GM12878 (cell line): ENCODE measurements around the gene SERPINI1. TPM values are rescaled to one million over a fixed set of nuclear protein-coding genes. Genes with fewer than 3 reads are reported as not detected.

Experiments
- ATAC-seq: fragments of 200-7000 bp; cut with Tn5 transposase; 3 replicates; pipeline ENCODE4 v1.9.1; 2020; ENCODE audit warnings: mild to moderate bottlenecking, moderate library complexity
- BruUV-seq: library from RNA; stranded (reverse); fragments of 400-500 nt; replicated peaks from 2 replicates; lab custom pipeline; 2021; lab: Mats Ljungman, UMichigan
- CTCF ChIA-PET: fragments of 300-600 bp; sonication (Branson Sonifier 250); formaldehyde crosslinking; extraction: SDS; loops from one replicate; lab custom pipeline; 2021; ENCODE audit warnings: inconsistent platforms; lab: Yijun Ruan, JAX
- POLR2A ChIA-PET: fragments of 350-600 bp; formaldehyde crosslinking; extraction: SDS; loops from one replicate; lab custom pipeline; 2021; ENCODE audit warnings: inconsistent platforms; lab: Charles Lee
- RAD21 ChIA-PET: fragments of 300-600 bp; sonication (Branson Sonifier 250); formaldehyde crosslinking; loops from one replicate; lab custom pipeline; 2023; ENCODE audit warnings: antibody characterized with exemption; ENCODE audit not compliant: unreplicated experiment; lab: Charles Lee
- SMC1A ChIA-PET: fragments of 300-600 bp; sonication (Branson Sonifier 250); formaldehyde crosslinking; loops from one replicate; lab custom pipeline; 2023; ENCODE audit not compliant: unreplicated experiment, uncharacterized antibody; lab: Charles Lee
- DNase-seq: peaks from one replicate; pipeline ENCODE4 v3.0.0-alpha.2; 2011; ENCODE audit warnings: low read depth, low spot score
- FAIRE-seq: peaks from 3 replicates; lab custom pipeline; 2011; peaks lifted over from hg19 to GRCh38; lab: Jason Lieb, UNC
- H2AFZ ChIP-seq: 2 replicates; pipeline ENCODE4 v1.6.0; 2011; ENCODE audit warnings: low read depth, low read length, control low read depth; ENCODE audit not compliant: control insufficient read depth
- H3K27ac ChIP-seq: 2 replicates; pipeline ENCODE4 v1.5.1; 2011; ENCODE audit warnings: control low read depth; ENCODE audit not compliant: control insufficient read depth, insufficient read depth
- H3K27me3 ChIP-seq, 2 experiments: replicated peaks in 1 of 2; 2 replicates each; pipeline versions ENCODE4 v1.6.0 to v1.6.1; 2011; ENCODE audit warnings: low read length in 1 of 2; ENCODE audit not compliant: control insufficient read depth in 2 of 2, insufficient read depth in 2 of 2
- H3K36me3 ChIP-seq, 2 experiments: 2 replicates each; pipeline ENCODE4 v1.5.1; 2011; ENCODE audit warnings: low read length in 1 of 2; ENCODE audit not compliant: control insufficient read depth in 2 of 2, insufficient read depth in 2 of 2
- H3K4me1 ChIP-seq: 2 replicates; pipeline ENCODE4 v1.6.1; 2011; ENCODE audit warnings: mild to moderate bottlenecking, low read length, moderate library complexity, mixed read lengths; ENCODE audit not compliant: control insufficient read depth, insufficient read depth
- H3K4me2 ChIP-seq: 2 replicates; pipeline ENCODE4 v1.6.0; 2011; ENCODE audit warnings: control low read depth; ENCODE audit not compliant: control insufficient read depth, insufficient read depth
- H3K4me3 ChIP-seq: fragments of 200-600 bp; sonication (generic); 2 replicates; pipeline ENCODE4 v1.5.1; 2016
- H3K79me2 ChIP-seq: 2 replicates; pipeline ENCODE4 v1.6.0; 2011; ENCODE audit warnings: low read length; ENCODE audit not compliant: control insufficient read depth, insufficient read depth
- H3K9ac ChIP-seq: 2 replicates; pipeline ENCODE4 v1.8.0; 2011; ENCODE audit warnings: low read length, control low read depth, mixed read lengths; ENCODE audit not compliant: control insufficient read depth, insufficient read depth
- H3K9me3 ChIP-seq: replicated peaks from 3 replicates; pipeline ENCODE4 v1.5.1; 2011; ENCODE audit warnings: mild to moderate bottlenecking, low read length; ENCODE audit not compliant: control insufficient read depth, insufficient read depth
- H4K20me1 ChIP-seq: 2 replicates; pipeline ENCODE4 v1.6.0; 2011; ENCODE audit not compliant: control insufficient read depth, insufficient read depth
- CBX3 ChIP-seq: fragments of 200-600 bp; sonication (generic); IDR thresholded peaks from 2 replicates; pipeline ENCODE4 v1.6.1; 2016; ENCODE audit warnings: low read depth, borderline replicate concordance
- GATAD2B ChIP-seq: fragments of 450-650 bp; conservative IDR thresholded peaks from 2 replicates; pipeline ENCODE4 v1.6.1; 2017; ENCODE audit warnings: low read depth, mild to moderate bottlenecking, moderate library complexity
- JUND ChIP-seq: IDR thresholded peaks from 2 replicates; pipeline ENCODE4 v1.6.1; 2012; ENCODE audit warnings: low read depth, mild to moderate bottlenecking, low read length, improper control_type of control experiment, moderate library complexity
- NFXL1 ChIP-seq: fragments of 450-650 bp; IDR thresholded peaks from 2 replicates; pipeline ENCODE4 v1.6.1; 2017; ENCODE audit warnings: antibody characterized with exemption, mild to moderate bottlenecking, borderline replicate concordance
- POLR2AphosphoS5 ChIP-seq: IDR thresholded peaks from 2 replicates; pipeline ENCODE4 v1.6.1; 2011; ENCODE audit warnings: mild to moderate bottlenecking, low read length, inconsistent platforms
- RB1 ChIP-seq: fragments of 450-650 bp; formaldehyde crosslinking; IDR thresholded peaks from 2 replicates; pipeline ENCODE4 v1.6.1; 2017; ENCODE audit warnings: mild to moderate bottlenecking, borderline replicate concordance
- SMARCA5 ChIP-seq: fragments of 450-650 bp; IDR thresholded peaks from 2 replicates; pipeline ENCODE4 v1.6.1; 2017; ENCODE audit warnings: mild to moderate bottlenecking
- STAT3 ChIP-seq: IDR thresholded peaks from 2 replicates; pipeline ENCODE4 v1.6.1; 2011; ENCODE audit warnings: low read depth, low read length, improper control_type of control experiment
- WGBS: methylation state at CpG from one replicate; pipeline ENCODE4 v1.1.6; 2016; ENCODE audit warnings: low lambda C conversion rate; ENCODE audit not compliant: insufficient replicate concordance, insufficient coverage; ENCODE audit errors: missing lambda C conversion rate; 5-methylcytosine and 5-hydroxymethylcytosine counted together
- in situ Hi-C: fragments of 300-500 bp; cut with MboI; formaldehyde crosslinking; loops from 9 replicates; pipeline ENCODE4 v1.14.3; 2018; ENCODE audit warnings: mixed read lengths
- intact Hi-C: fragments of 100-400 bp; cut with micrococcal nuclease; formaldehyde crosslinking; loops from one replicate; pipeline ENCODE4 v1.14.2; 2022; ENCODE audit not compliant: unreplicated experiment
- polyA plus RNA-seq, 11 experiments: library from polyadenylated mRNA; depleted of rRNA in 4 of 11; unstranded in 6 of 11; stranded (reverse) in 5 of 11; fragments of >200 nt; fragmentation: Nextera tagmentation in 4 of 11; fragmentation: Illumina TruSeq in 1 of 11; extraction: Ambion mirVana in 4 of 11; extraction: Trizol in 1 of 11; gene quantifications; 1 replicate in 1 of 11; 2 replicates in 10 of 11; pipeline versions ENCODE4 v1.2.1 to v1.2.3, GENCODE V29; 2011 to 2016; ENCODE audit warnings: inconsistent platforms in 2 of 11, missing spikeins in 2 of 11, low read depth in 1 of 11
- total RNA-seq, 4 experiments: library from RNA; depleted of rRNA in 3 of 4; stranded (reverse); fragments of >200 nt in 3 of 4; fragmentation: Illumina TruSeq in 1 of 4; extraction: Trizol in 1 of 4; gene quantifications; 2 replicates each; pipeline versions ENCODE4 v1.2.1 to v1.2.3, GENCODE V29; 2013 to 2021
- TF ChIP-seq, protein P1 (sequence below): fragments of 450-650 bp; formaldehyde crosslinking; IDR thresholded peaks from 2 replicates; pipeline ENCODE4 v1.5.0; 2022; ENCODE audit warnings: mild to moderate bottlenecking, missing genetic modification characterization
- TF ChIP-seq, protein P2 (sequence below): fragments of 450-650 bp; formaldehyde crosslinking; IDR thresholded peaks from 2 replicates; pipeline ENCODE4 v1.4.0; 2022; ENCODE audit warnings: mild to moderate bottlenecking, moderate library complexity
- TF ChIP-seq, protein P3 (sequence below): IDR thresholded peaks from 2 replicates; pipeline ENCODE4 v1.6.1; 2011; ENCODE audit warnings: borderline replicate concordance, low read depth, mild to moderate bottlenecking, moderate library complexity, low read length; ENCODE audit not compliant: insufficient read depth, poor library complexity, severe bottlenecking
- TF ChIP-seq, protein P4 (sequence below): fragments of 450-650 bp; IDR thresholded peaks from 2 replicates; pipeline ENCODE4 v1.6.1; 2017; ENCODE audit warnings: antibody characterized with exemption, mild to moderate bottlenecking, moderate library complexity

SERPINI1 gene
- total and polyA plus RNA-seq, 10 of the 15 experiments (the other 5 are each of a cell fraction or from before 2014, with no cell fraction given), result 1.5 to 7.6 (median 3.6) TPM

DNA sequence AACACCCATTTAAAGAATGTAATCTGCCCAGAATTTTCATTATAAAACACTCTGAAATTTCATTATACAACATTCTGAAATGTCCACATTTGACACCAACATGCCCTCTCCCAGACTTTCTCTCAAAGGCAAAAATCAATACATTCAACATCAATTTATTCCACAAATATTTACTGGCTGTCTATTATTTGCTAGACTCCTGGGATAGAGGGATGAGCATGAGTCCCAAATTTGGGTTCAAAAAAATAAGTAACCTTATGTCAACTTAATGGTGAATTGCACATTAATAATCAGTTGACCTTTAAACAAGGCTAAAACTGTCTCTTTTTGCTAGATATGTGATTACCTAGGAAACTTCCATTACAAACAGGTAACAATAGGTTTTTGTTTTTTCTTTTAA lies 109.0 kb downstream of the SERPINI1 start (continued):
- TF ChIP-seq, protein P1, sequence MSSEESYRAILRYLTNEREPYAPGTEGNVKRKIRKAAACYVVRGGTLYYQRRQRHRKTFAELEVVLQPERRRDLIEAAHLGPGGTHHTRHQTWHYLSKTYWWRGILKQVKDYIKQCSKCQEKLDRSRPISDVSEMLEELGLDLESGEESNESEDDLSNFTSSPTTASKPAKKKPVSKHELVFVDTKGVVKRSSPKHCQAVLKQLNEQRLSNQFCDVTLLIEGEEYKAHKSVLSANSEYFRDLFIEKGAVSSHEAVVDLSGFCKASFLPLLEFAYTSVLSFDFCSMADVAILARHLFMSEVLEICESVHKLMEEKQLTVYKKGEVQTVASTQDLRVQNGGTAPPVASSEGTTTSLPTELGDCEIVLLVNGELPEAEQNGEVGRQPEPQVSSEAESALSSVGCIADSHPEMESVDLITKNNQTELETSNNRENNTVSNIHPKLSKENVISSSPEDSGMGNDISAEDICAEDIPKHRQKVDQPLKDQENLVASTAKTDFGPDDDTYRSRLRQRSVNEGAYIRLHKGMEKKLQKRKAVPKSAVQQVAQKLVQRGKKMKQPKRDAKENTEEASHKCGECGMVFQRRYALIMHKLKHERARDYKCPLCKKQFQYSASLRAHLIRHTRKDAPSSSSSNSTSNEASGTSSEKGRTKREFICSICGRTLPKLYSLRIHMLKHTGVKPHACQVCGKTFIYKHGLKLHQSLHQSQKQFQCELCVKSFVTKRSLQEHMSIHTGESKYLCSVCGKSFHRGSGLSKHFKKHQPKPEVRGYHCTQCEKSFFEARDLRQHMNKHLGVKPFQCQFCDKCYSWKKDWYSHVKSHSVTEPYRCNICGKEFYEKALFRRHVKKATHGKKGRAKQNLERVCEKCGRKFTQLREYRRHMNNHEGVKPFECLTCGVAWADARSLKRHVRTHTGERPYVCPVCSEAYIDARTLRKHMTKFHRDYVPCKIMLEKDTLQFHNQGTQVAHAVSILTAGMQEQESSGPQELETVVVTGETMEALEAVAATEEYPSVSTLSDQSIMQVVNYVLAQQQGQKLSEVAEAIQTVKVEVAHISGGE (CRISPR knock-in tag), result no peak
- TF ChIP-seq, all 136 proteins: peak for 0

DNA sequence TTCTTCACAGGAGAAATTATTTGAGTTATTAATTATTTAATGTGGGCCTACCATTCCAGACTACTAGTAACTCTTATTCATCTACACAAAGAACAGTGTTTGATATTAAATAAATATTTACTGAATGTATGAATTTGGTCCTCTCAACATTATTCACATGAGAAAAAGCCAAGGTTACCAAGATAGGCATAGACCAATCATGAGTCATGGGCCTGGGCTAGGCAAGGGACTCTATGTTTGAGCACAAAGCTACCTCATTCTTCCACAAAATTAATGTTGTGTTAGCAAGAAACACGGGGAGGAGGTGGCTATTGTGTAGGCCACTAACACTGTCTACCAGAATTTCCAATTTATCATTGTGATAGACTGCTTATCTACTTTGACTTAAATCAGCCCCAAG lies 115.7 kb downstream of the SERPINI1 start:
- Histone ChIP-seq H3K79me2 (no peaks in the 10 kb centered on the region), H3K27ac (no peak overlapping the region), H3K9ac (no peak overlapping the region), H3K4me3 (no peak overlapping the region), H3K27me3 (no peaks in the 10 kb centered on the region; a peak in 1 of 4 replicates), H3K36me3 (no peaks in the 10 kb centered on the region), H4K20me1 (no peaks in the 10 kb centered on the region), H3K9me3 (no peaks in the 10 kb centered on the region), H2AFZ (no peak overlapping the region), H3K4me1 (no peaks in the 10 kb centered on the region), H3K4me2 (no peak overlapping the region)
- ChIA-PET RAD21 (no interaction called here), SMC1A (no interaction called here), POLR2A (no interaction called here), CTCF (interaction anchor here (1.3 to 1.9 kb wide), 2 partner anchors 31 to 475 kb away, joined by 3 to 7 read pairs; no protein-coding TSS in a partner anchor)
- ATAC-seq (no peak), DNase-seq (no peak), FAIRE-seq (no peak)
- 0% methylated on average over 1 of the region's 1 CpG for WGBS
- in situ Hi-C loops, result no loop called here
- intact Hi-C loops, result no loop called here
- BruUV-seq, result no TSS peak
- TF ChIP-seq CBX3 (no peak), JUND (no peak), SMARCA5 (no peak), STAT3 (no peak), POLR2AphosphoS5 (no peak), NFXL1 (no peak), RB1 (no peak), GATAD2B (no peak)
- TF ChIP-seq, protein P2, sequence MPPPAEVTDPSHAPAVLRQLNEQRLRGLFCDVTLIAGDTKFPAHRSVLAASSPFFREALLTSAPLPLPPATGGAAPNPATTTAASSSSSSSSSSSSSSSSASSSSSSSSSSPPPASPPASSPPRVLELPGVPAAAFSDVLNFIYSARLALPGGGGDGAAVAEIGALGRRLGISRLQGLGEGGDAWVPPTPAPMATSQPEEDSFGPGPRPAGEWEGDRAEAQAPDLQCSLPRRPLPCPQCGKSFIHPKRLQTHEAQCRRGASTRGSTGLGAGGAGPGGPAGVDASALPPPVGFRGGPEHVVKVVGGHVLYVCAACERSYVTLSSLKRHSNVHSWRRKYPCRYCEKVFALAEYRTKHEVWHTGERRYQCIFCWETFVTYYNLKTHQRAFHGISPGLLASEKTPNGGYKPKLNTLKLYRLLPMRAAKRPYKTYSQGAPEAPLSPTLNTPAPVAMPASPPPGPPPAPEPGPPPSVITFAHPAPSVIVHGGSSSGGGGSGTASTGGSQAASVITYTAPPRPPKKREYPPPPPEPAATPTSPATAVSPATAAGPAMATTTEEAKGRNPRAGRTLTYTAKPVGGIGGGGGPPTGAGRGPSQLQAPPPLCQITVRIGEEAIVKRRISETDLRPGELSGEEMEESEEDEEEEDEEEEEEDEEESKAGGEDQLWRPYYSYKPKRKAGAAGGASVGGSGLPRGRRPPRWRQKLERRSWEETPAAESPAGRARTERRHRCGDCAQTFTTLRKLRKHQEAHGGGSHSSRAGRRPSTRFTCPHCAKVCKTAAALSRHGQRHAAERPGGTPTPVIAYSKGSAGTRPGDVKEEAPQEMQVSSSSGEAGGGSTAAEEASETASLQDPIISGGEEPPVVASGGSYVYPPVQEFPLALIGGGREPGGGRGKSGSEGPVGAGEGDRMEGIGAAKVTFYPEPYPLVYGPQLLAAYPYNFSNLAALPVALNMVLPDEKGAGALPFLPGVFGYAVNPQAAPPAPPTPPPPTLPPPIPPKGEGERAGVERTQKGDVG (CRISPR knock-in tag), result no peak
- TF ChIP-seq, protein P3, sequence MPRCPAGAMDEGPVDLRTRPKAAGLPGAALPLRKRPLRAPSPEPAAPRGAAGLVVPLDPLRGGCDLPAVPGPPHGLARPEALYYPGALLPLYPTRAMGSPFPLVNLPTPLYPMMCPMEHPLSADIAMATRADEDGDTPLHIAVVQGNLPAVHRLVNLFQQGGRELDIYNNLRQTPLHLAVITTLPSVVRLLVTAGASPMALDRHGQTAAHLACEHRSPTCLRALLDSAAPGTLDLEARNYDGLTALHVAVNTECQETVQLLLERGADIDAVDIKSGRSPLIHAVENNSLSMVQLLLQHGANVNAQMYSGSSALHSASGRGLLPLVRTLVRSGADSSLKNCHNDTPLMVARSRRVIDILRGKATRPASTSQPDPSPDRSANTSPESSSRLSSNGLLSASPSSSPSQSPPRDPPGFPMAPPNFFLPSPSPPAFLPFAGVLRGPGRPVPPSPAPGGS, result no peak
- TF ChIP-seq, protein P4, sequence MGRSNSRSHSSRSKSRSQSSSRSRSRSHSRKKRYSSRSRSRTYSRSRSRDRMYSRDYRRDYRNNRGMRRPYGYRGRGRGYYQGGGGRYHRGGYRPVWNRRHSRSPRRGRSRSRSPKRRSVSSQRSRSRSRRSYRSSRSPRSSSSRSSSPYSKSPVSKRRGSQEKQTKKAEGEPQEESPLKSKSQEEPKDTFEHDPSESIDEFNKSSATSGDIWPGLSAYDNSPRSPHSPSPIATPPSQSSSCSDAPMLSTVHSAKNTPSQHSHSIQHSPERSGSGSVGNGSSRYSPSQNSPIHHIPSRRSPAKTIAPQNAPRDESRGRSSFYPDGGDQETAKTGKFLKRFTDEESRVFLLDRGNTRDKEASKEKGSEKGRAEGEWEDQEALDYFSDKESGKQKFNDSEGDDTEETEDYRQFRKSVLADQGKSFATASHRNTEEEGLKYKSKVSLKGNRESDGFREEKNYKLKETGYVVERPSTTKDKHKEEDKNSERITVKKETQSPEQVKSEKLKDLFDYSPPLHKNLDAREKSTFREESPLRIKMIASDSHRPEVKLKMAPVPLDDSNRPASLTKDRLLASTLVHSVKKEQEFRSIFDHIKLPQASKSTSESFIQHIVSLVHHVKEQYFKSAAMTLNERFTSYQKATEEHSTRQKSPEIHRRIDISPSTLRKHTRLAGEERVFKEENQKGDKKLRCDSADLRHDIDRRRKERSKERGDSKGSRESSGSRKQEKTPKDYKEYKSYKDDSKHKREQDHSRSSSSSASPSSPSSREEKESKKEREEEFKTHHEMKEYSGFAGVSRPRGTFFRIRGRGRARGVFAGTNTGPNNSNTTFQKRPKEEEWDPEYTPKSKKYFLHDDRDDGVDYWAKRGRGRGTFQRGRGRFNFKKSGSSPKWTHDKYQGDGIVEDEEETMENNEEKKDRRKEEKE, result no peak
